ENCODE results near the gene GPR31. TPM values are rescaled to one million over a fixed set of nuclear protein-coding genes. Genes with fewer than 3 reads are reported as not detected.

GPR31 gene
- total RNA-seq, 4 donors from 2014 or later = not detected

- TF ChIP-seq POLR2A (IDR thresholded peaks at IDR 0.05) (no peak), POLR2AphosphoS5 (IDR thresholded peaks at IDR 0.05) (no peak), EP300 (IDR thresholded peaks at IDR 0.05) (no peak)
- TF ChIP-seq, protein P1, sequence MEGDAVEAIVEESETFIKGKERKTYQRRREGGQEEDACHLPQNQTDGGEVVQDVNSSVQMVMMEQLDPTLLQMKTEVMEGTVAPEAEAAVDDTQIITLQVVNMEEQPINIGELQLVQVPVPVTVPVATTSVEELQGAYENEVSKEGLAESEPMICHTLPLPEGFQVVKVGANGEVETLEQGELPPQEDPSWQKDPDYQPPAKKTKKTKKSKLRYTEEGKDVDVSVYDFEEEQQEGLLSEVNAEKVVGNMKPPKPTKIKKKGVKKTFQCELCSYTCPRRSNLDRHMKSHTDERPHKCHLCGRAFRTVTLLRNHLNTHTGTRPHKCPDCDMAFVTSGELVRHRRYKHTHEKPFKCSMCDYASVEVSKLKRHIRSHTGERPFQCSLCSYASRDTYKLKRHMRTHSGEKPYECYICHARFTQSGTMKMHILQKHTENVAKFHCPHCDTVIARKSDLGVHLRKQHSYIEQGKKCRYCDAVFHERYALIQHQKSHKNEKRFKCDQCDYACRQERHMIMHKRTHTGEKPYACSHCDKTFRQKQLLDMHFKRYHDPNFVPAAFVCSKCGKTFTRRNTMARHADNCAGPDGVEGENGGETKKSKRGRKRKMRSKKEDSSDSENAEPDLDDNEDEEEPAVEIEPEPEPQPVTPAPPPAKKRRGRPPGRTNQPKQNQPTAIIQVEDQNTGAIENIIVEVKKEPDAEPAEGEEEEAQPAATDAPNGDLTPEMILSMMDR (IDR thresholded peaks at IDR 0.05) = no peak
- Histone ChIP-seq H3K36me3 (no peaks in the 10 kb centered on the region), H3K4me3 (no peak overlapping the region), H3K9me3 (no peaks in the 10 kb centered on the region), H3K4me1 (no peaks in the 10 kb centered on the region), H3K27me3 (peaks cover 18% of the 10 kb centered on the region), H3K27ac (no peak overlapping the region)
- DNase-seq (ENCODE audit: low spot score in 2 of 2) = no peak
- 92% methylated on average over 4 of the region's 4 CpGs for WGBS
Measured at GRCh38 chr6:167139761-167140160, 18.0 kb downstream of the GPR31 start.

DNA sequence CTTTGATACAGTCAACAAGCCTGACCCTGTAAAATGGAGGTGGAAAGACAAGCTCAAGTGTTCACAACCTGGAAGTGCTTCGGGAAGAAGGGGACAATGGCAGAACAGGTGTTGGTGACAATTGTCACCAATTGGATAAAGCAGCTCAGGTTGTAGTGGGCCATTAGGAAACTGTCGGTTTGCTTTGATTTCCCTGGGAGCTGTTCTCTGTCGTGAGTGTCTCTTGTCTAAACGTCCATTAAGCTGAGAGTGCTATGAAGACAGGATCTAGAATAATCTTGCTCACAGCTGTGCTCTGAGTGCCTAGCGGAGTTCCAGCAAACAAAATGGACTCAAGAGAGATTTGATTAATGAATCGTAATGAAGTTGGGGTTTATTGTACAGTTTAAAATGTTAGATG lies 19.9 kb downstream of the GPR31 start:
- no peak for DNase-seq (ENCODE audit: low spot score in 2 of 2)
- no peak overlapping the region for H3K4me3 ChIP-seq
- H3K4me1 ChIP-seq = no peaks in the 10 kb centered on the region
- H3K27me3 ChIP-seq = peaks cover 6% of the 10 kb centered on the region
- no peaks in the 10 kb centered on the region for H3K36me3 ChIP-seq
- TF ChIP-seq POLR2A (IDR thresholded peaks at IDR 0.05) (no peak), EP300 (IDR thresholded peaks at IDR 0.05) (no peak)
- 69% methylated on average over 6 of the region's 6 CpGs for WGBS
- H3K27ac ChIP-seq = no peak overlapping the region
- H3K9me3 ChIP-seq = no peaks in the 10 kb centered on the region

DNA sequence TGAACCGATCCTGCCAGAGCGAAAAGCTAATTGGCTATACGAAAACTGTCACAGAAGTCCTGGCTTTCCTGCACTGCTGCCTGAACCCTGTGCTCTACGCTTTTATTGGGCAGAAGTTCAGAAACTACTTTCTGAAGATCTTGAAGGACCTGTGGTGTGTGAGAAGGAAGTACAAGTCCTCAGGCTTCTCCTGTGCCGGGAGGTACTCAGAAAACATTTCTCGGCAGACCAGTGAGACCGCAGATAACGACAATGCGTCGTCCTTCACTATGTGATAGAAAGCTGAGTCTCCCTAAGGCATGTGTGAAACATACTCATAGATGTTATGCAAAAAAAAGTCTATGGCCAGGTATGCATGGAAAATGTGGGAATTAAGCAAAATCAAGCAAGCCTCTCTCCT lies 20.7 kb downstream of the GPR31 start:
- TF ChIP-seq EP300 (IDR thresholded peaks at IDR 0.05) = no peak
- H3K27me3 ChIP-seq = peaks cover 6% of the 10 kb centered on the region

GRCh38 chr6:167136376-167136775 lies 21.4 kb downstream of the GPR31 start:
- Histone ChIP-seq H3K27ac (no peak overlapping the region), H3K4me3 (no peak overlapping the region), H3K9me3 (no peaks in the 10 kb centered on the region), H3K4me1 (no peaks in the 10 kb centered on the region), H3K27me3 (peaks cover 6% of the 10 kb centered on the region), H3K36me3 (no peaks in the 10 kb centered on the region)
- no peak for DNase-seq (ENCODE audit: low spot score in 2 of 2)
- WGBS = 87% methylated on average over 13 of the region's 13 CpGs
- TF ChIP-seq EP300 (IDR thresholded peaks at IDR 0.05) = no peak
- TF ChIP-seq, protein P1 (IDR thresholded peaks at IDR 0.05) = no peak
- TF ChIP-seq POLR2A (IDR thresholded peaks at IDR 0.05) = no peak
- TF ChIP-seq POLR2AphosphoS5 (IDR thresholded peaks at IDR 0.05) = no peak

More for the DNA sequence above, 20.7 kb downstream of the GPR31 start:
- H3K36me3 ChIP-seq = no peaks in the 10 kb centered on the region
- no peak overlapping the region for H3K4me3 ChIP-seq
- WGBS = 78% methylated on average over 10 of the region's 10 CpGs
- no peak overlapping the region for H3K27ac ChIP-seq
- H3K4me1 ChIP-seq = no peaks in the 10 kb centered on the region
- H3K9me3 ChIP-seq = no peaks in the 10 kb centered on the region
- no peak for DNase-seq (ENCODE audit: low spot score in 2 of 2)

DNA sequence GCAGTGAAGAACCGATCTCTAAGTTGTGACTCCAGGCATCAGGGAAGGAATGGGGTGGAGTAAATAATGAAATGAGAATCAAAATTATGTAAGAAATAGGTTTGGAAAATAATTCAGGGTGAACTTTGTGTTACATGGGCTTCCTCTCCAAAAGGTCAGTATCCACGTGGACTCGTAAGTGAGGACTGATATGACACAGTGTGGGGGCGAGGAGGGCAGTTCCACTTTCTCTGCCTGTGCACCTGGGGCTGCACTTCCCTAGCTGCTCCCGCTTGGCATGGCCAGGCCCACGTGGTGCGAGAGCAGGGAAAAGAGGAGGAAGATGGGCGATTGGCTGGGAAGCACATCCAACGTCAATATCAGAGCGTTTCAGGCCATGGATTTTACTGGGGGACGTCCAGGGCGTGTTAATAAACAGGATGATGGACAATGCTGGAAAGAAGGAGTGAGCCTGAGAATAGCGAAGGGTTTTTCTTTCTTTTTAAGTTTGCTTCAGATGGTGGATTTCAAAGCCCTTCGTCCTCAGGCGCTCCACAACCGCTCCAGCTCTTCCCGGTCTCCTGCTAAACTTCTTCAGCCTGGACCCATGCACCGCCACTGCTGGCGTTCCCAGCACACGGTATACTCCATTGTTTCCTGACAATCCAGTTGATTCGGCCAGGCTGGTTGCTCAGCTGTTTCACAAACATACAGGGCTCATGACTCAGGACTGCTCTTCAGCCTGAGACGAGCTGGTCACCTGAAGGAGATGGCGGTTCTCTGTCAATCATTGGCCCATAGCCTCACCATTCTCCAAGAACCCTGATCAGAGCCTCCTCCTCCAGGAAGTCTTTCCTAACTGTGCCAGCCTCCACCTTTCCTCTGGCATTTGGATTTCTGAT lies 23.1 kb downstream of the GPR31 start:
- DNase-seq (ENCODE audit: low spot score in 2 of 2) = no peak
- H3K4me1 ChIP-seq = no peaks in the 10 kb centered on the region
- H3K36me3 ChIP-seq = no peaks in the 10 kb centered on the region
- TF ChIP-seq POLR2AphosphoS5 (IDR thresholded peaks at IDR 0.05) = no peak
- TF ChIP-seq, protein P1 (IDR thresholded peaks at IDR 0.05) = no peak
- no peak for TF ChIP-seq EP300 (IDR thresholded peaks at IDR 0.05)
- no peak for TF ChIP-seq POLR2A (IDR thresholded peaks at IDR 0.05)
- 89% methylated on average over 23 of the region's 23 CpGs for WGBS
- H3K27ac ChIP-seq = no peak overlapping the region
- H3K9me3 ChIP-seq = no peaks in the 10 kb centered on the region
- H3K4me3 ChIP-seq = no peak overlapping the region
- peaks cover 3% of the 10 kb centered on the region for H3K27me3 ChIP-seq

- H3K4me1 ChIP-seq = no peaks in the 10 kb centered on the region
- H3K4me3 ChIP-seq = no peak overlapping the region
- H3K27me3 ChIP-seq = no peaks in the 10 kb centered on the region
- 81% methylated on average over 33 of the region's 33 CpGs for WGBS
- no peaks in the 10 kb centered on the region for H3K36me3 ChIP-seq
- H3K27ac ChIP-seq = no peak overlapping the region
- TF ChIP-seq POLR2AphosphoS5 (IDR thresholded peaks at IDR 0.05) = no peak
- no peak for TF ChIP-seq POLR2A (IDR thresholded peaks at IDR 0.05)
- TF ChIP-seq EP300 (IDR thresholded peaks at IDR 0.05) = no peak
- H3K9me3 ChIP-seq = no peaks in the 10 kb centered on the region
- DNase-seq (ENCODE audit: low spot score in 2 of 2) = no peak
Measured at GRCh38 chr6:167130712-167131684, 26.8 kb downstream of the GPR31 start.

All from suprapubic skin (tissue), 4 donors.